Upper lobe of left lung (tissue), 4 donors: ENCODE measurements around the gene AMELX.

Source experiments
- EP300 ChIP-seq, 4 donors: sonication (generic); formaldehyde crosslinking; IDR thresholded peaks; one replicate each; pipeline ENCODE4 v1.5.1; 2017; ENCODE audit warnings: antibody characterized with exemption in 4 of 4, control low read depth in 2 of 4
- POLR2A ChIP-seq, 4 donors: fragments of 450-650 bp; IDR thresholded peaks; one replicate each; pipeline ENCODE4 v1.5.1; 2016 to 2017; ENCODE audit warnings: antibody characterized with exemption in 4 of 4, mild to moderate bottlenecking in 2 of 4
- TF ChIP-seq, protein P1 (sequence below), 6 experiments: fragments of 450-650 bp in 4 of 6; fragments of 200-600 bp in 2 of 6; sonication (generic) in 2 of 6; IDR thresholded peaks; one replicate each; pipeline ENCODE4 v1.5.1; 2016 to 2019; ENCODE audit warnings: antibody characterized with exemption in 6 of 6

DNA sequence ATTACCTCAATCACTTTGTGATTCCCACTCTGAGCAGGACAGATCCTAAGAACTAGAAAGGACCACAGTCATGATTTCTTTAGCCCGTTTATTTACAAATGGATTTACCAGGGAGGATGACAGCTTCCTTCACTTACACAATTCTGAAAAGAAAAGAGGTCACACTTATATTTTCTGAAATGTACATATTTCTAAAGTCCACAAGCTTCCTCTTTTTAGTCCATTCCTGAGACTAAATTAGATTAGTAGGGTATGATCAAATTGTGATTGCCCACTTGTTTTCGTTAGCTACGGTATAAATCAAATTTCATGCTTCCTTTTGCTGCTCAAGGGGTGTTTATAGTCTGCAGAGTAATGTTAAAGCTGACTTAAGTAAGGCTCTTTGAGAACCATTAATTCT, 7.6 kb upstream of the AMELX start:
- TF ChIP-seq, protein P1, sequence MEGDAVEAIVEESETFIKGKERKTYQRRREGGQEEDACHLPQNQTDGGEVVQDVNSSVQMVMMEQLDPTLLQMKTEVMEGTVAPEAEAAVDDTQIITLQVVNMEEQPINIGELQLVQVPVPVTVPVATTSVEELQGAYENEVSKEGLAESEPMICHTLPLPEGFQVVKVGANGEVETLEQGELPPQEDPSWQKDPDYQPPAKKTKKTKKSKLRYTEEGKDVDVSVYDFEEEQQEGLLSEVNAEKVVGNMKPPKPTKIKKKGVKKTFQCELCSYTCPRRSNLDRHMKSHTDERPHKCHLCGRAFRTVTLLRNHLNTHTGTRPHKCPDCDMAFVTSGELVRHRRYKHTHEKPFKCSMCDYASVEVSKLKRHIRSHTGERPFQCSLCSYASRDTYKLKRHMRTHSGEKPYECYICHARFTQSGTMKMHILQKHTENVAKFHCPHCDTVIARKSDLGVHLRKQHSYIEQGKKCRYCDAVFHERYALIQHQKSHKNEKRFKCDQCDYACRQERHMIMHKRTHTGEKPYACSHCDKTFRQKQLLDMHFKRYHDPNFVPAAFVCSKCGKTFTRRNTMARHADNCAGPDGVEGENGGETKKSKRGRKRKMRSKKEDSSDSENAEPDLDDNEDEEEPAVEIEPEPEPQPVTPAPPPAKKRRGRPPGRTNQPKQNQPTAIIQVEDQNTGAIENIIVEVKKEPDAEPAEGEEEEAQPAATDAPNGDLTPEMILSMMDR (IDR thresholded peaks at IDR 0.05): no peak
- no peak for TF ChIP-seq POLR2A (IDR thresholded peaks at IDR 0.05)
- no peak for TF ChIP-seq EP300 (IDR thresholded peaks at IDR 0.05)
